ENCODE data around the gene SPDYE1. TPM values are rescaled to one million over a fixed set of nuclear protein-coding genes. Genes with fewer than 3 reads are reported as not detected.
"Not testable (repeated sequence)": the region's sequence is repeated elsewhere in the genome, so short reads cannot be mapped to it uniquely, and the experiment has no call there.

SPDYE1 gene
- total RNA-seq, 2 experiments from 2014 or later: not detected

DNA sequence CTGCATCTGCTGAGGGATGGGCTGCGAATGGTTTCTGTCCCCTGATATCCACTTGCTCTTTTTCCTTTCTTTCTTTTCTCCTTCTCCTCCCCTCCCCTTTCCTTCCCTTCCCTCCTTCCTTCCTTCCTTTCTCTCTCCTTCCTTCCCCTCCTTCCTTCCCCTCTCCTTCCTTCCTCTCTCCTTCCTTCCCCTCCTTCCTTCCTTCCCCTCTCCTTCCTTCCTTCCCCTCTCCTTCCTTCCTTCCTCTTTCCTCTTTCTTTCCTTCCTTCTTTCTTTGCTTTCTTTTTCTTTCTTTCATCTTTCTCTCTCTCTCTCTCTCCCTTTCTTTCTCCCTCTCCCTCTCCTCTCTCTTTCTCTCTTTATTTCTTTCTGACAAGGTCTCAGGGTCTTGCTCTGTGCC is 20.2 kb upstream of the SPDYE1 start:
- ChIA-PET CTCF (no interaction called here), POLR2A (no interaction called here)
- no peaks in the 10 kb centered on the region for H3K27me3 Mint-ChIP-seq
- H3K4me1 Mint-ChIP-seq (ENCODE audit: low read depth): no peaks in the 10 kb centered on the region
- H3K4me3 Mint-ChIP-seq: no peak overlapping the region
- DNase-seq: no peak
- intact Hi-C loops (cut with micrococcal nuclease): no loop called here
- no peak overlapping the region for H3K27ac Mint-ChIP-seq
- no peaks in the 10 kb centered on the region for H3K36me3 Mint-ChIP-seq
- no peaks in the 10 kb centered on the region for H3K9me3 Mint-ChIP-seq

DNA sequence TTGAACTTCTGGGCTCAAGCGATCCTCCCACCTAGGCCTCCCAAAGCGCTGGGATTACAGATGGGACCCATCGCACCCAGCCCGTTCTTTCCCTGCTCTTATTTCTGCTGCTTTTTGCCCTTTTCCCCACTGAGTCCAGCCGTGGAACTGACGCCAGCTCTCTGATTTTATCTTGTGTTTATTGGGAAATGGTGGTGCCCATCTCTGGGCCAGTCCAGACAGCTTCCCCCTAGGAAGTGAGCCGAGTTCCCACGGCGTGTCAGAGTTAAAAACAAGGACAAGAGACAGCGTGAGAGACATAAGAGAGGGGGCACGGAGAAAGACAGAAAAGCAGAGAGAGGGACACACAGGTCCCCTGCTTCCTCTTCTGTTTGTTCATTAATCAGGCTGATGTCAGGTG is 19.6 kb upstream of the SPDYE1 start:
- intact Hi-C loops (cut with micrococcal nuclease); CTCF ChIA-PET: not testable (repeated sequence)

DNA sequence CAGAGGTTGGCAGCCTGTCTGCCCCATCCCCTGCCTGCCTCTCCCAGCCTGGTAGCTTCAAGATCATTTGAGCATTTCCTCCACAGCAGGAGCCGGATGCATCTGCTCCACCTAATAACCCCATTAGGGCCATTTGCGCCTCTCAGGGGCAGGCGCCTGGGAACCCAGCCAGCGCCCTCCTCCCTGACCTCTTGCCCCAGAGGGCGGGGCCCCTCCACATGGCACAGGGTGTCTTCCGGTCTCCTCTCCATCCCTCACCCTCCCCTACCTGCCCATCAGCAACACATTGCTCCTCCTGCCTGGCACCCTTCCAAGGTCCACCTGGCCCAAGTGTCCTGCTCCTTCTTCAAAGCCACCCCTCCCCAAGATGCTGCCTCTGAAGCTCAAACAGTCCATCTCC is 14.8 kb upstream of the SPDYE1 start:
- H3K36me3 Mint-ChIP-seq; H3K27me3 Mint-ChIP-seq; H3K27ac Mint-ChIP-seq; intact Hi-C loops (cut with micrococcal nuclease); H3K9me3 Mint-ChIP-seq; POLR2A ChIA-PET; CTCF ChIA-PET; H3K4me3 Mint-ChIP-seq; DNase-seq; H3K4me1 Mint-ChIP-seq (ENCODE audit: low read depth): not testable (repeated sequence)

More for the DNA sequence above, 19.6 kb upstream of the SPDYE1 start:
- H3K4me1 Mint-ChIP-seq (ENCODE audit: low read depth); H3K36me3 Mint-ChIP-seq; POLR2A ChIA-PET; H3K9me3 Mint-ChIP-seq; DNase-seq; H3K4me3 Mint-ChIP-seq; H3K27ac Mint-ChIP-seq; H3K27me3 Mint-ChIP-seq: not testable (repeated sequence)

DNA sequence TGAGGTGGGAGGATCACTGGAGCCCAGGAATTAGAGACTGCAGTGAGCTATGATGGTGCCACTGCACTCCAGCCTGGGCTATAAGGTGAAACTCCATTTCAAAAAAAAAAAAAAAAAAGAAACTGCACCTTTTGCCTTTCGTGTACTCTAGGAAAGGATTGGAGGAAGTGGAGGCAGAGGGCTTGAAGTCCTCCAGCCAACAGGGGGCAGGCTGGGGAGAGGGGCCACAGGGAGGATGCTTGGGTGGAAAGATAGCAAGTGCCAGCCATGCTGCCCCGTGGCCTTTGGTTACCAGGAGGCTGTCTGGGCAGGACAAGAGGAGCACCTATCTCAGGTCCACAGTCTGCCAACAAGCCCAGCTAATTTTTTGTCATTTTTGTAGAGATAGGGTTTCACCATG is 14.0 kb upstream of the SPDYE1 start:
- H3K9me3 Mint-ChIP-seq; CTCF ChIA-PET; H3K27ac Mint-ChIP-seq; H3K4me1 Mint-ChIP-seq (ENCODE audit: low read depth); H3K27me3 Mint-ChIP-seq; POLR2A ChIA-PET; H3K4me3 Mint-ChIP-seq; H3K36me3 Mint-ChIP-seq; intact Hi-C loops (cut with micrococcal nuclease): not testable (repeated sequence)
- peak; percentile 12 for DNase-seq

DNA sequence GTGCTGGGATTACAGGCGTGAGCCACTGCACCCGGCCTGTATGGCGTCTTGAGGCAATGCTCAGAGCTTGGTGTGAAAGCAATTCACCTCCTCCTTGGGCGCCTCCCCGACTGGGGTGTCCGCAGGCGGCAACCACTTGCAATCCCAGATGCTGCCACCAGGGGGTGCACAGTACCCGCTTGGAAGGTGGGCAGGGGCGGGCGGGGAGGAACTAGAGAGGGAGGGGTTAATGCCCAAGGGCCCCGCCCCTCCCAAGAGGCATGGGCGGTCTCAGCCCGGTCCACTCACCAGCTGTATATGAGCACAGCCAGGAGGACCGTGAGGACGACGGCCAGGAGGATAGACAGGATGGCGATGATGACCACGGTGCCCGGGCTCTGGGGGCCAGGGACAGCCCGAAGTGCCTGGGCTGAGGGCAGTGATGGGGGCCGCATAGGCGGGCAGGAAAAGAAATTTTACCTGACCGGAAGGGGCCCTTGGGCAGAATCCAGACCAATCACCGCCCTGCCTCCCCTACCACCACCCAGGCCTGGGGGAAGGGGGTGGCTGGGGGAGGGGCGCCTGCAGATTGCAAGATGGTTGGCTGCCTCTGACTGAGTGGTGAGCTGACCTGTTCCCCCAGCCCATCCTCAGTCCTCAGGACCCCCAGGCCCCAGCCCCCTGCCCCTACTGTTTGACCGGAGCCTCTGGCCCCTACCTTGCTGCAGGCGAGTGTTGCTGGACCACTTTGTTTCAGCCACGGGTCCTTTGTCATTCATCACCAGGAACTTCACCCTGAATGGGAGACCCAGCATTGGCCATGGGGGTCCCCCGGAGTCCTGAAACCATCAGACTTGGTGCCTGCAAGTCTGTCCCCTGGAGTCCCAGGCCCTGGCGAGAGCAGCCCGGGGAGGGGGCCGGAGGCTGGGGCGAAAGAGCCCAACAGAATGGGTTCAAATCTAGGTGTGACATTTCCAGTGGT is 11.5 kb upstream of the SPDYE1 start:
- CTCF ChIA-PET; H3K27me3 Mint-ChIP-seq; H3K9me3 Mint-ChIP-seq; H3K36me3 Mint-ChIP-seq; POLR2A ChIA-PET; H3K4me1 Mint-ChIP-seq (ENCODE audit: low read depth); H3K4me3 Mint-ChIP-seq; intact Hi-C loops (cut with micrococcal nuclease): not testable (repeated sequence)
- DNase-seq: peak; percentile 91
- peak overlapping the region; percentile 38 for H3K27ac Mint-ChIP-seq

DNA sequence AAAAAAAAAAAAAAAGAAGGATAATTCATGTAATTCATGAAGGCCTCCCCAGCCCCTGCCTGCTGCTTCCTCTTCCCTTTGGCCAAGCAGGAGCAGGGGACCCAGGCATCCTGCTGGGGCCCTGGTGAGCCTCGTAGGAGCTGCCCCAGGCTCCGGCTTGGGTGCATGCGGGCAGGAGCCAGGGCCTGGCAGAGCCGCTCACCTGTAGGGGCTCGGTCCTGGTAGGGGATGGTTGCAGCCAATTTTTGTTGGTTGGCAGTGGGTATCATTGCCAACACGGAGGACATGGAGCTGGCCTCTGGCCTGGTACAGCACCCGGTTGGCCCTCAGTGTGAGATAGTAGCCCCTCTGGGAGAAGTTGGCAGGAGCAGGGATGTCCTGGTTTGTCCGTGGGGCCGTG is 10.2 kb upstream of the SPDYE1 start:
- H3K27ac Mint-ChIP-seq; intact Hi-C loops (cut with micrococcal nuclease); H3K9me3 Mint-ChIP-seq; H3K4me3 Mint-ChIP-seq; H3K4me1 Mint-ChIP-seq (ENCODE audit: low read depth); POLR2A ChIA-PET; H3K27me3 Mint-ChIP-seq; DNase-seq; H3K36me3 Mint-ChIP-seq; CTCF ChIA-PET: not testable (repeated sequence)

DNA sequence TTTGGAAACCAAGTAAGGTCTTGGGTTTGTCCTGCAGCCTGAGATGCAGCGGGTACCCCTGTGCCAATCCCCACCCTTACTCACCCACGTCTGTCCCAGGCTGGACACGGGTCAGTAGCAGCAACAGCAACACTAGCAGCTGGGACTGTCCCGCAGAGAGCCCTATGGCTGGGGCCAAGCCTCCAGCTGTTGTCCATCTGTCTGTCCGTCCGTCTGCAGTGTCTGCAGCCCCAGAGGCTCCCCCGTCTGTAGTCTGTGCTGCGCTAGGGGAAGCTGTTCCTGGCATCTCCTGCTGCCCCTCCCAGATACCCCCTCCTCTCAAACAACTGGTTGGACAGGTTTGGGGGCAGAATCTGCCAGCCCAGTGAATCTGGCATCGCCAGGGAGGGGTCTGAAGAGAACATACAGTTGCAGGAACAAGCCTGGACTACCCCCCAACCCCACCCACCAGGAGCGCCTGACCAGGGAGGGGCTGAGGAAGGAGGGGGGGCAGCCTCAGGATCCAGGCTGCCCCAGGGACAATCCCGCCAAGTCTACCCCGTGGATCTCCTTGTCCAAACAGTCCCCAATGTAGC is 7.6 kb upstream of the SPDYE1 start:
- H3K27ac Mint-ChIP-seq; H3K27me3 Mint-ChIP-seq; DNase-seq; H3K36me3 Mint-ChIP-seq; POLR2A ChIA-PET; H3K9me3 Mint-ChIP-seq; H3K4me3 Mint-ChIP-seq; intact Hi-C loops (cut with micrococcal nuclease); CTCF ChIA-PET; H3K4me1 Mint-ChIP-seq (ENCODE audit: low read depth): not testable (repeated sequence)

DNA sequence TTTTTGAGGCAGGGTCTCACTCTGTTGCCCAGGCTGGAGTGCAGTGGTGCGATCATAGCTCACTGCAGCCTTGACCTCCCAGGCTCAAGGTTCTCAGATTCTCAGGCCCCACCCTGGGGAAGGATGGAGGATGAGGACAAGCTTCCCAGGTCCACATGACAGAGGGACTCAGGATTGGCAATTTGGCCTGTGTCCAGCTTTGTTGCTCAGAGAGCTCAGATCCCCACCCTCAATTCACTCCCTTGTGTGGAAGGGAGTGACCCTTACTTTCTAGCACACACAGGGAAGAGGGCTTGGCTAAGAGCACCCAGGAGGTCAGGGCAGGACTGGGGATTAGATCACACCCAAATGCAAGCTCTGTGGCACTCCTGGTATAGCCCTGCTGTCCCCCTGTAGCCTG is 6.9 kb upstream of the SPDYE1 start:
- H3K27ac Mint-ChIP-seq; intact Hi-C loops (cut with micrococcal nuclease); H3K4me3 Mint-ChIP-seq; POLR2A ChIA-PET; CTCF ChIA-PET; H3K36me3 Mint-ChIP-seq; H3K9me3 Mint-ChIP-seq; H3K27me3 Mint-ChIP-seq; DNase-seq; H3K4me1 Mint-ChIP-seq (ENCODE audit: low read depth): not testable (repeated sequence)

DNA sequence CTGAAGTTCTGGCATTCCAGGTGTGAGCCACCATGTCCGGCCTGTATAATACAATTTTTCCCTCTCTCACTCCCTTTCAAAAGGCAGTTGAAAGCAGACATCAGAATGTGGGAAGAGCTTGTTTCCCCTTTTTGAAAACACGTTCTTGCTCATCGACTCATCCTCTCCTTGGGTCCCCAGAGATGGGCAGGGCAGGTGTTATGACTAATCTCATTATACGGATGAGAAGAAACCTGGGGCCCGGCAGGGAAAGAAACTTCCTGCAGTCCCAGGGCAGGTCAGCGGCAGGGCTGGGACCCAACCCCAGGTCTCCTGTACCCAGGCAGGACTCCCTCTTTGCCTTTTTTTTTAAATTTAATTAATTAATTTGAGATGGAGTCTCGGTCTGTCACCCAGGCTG is 4.8 kb upstream of the SPDYE1 start:
- not testable (repeated sequence) for H3K4me1 Mint-ChIP-seq (ENCODE audit: low read depth)

DNA sequence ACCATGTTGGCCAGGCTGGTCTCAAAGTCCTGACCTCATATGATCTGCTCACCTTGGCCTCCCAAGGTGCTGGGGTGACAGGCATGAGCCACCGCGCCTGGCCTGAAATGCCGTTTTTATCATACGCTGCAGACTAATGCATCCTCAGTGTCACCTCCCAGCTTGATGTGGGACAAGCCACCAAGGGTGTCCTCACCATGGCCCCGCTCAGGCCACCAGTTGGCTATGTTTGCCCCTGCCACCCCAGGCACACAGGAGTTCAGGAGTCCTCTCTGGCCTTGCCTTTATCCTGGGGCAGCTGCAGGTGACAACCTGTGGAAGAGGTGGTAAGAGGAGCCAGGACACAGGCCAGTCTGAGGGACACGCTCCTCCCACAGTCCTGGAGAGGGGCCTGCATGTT is 3.0 kb upstream of the SPDYE1 start:
- CTCF ChIA-PET; H3K36me3 Mint-ChIP-seq; intact Hi-C loops (cut with micrococcal nuclease); H3K9me3 Mint-ChIP-seq; H3K27ac Mint-ChIP-seq; H3K4me3 Mint-ChIP-seq; POLR2A ChIA-PET; H3K27me3 Mint-ChIP-seq; H3K4me1 Mint-ChIP-seq (ENCODE audit: low read depth); DNase-seq: not testable (repeated sequence)

More for the DNA sequence above, 4.8 kb upstream of the SPDYE1 start:
- intact Hi-C loops (cut with micrococcal nuclease); POLR2A ChIA-PET; H3K36me3 Mint-ChIP-seq; H3K4me3 Mint-ChIP-seq; H3K9me3 Mint-ChIP-seq; H3K27me3 Mint-ChIP-seq; H3K27ac Mint-ChIP-seq; CTCF ChIA-PET: not testable (repeated sequence)
- peak; percentile 24 for DNase-seq

DNA sequence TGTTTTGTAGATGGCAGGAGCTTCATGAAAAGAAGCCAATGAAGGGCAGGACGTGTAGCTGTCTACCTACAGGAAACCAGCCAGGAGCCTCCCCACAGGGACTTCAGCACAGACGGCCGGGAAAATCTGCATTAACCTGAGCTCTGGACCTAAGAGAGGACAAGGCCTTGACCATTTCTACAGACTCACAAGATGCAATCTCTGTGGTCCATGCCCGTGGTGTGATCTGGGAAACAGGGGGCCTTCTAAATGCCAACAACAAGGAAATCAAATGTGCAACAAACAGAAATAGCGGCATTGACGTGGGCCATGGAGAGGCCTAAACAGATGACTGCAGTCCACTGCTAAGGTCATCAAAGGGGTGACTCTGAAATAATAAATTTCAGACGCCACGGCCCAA is 14.4 kb downstream of the SPDYE1 start:
- POLR2A ChIA-PET; H3K9me3 Mint-ChIP-seq; H3K27me3 Mint-ChIP-seq; H3K4me1 Mint-ChIP-seq (ENCODE audit: low read depth); H3K36me3 Mint-ChIP-seq; intact Hi-C loops (cut with micrococcal nuclease); DNase-seq; H3K27ac Mint-ChIP-seq; CTCF ChIA-PET; H3K4me3 Mint-ChIP-seq: not testable (repeated sequence)

DNA sequence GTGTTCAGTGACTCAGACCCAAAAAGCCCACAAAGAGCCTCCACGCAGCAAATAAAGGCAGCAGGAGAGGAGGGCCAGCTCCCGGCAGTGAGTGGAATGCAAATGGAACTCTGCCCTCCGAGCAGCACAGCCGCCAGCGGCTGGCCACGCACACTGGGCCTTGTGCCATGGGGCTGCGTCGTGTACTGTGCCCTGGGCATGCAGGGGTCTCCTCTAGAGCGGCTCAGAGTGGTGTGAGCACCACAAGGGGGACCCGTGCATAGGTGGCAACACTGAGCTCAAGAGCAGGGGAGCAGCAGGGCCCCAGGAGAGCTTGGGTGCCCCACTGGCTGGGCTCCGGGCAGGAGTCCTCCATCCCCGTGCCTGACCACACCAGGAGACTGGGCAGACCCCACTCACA is 17.4 kb downstream of the SPDYE1 start:
- DNase-seq: not testable (repeated sequence)

More for the DNA sequence above, 17.4 kb downstream of the SPDYE1 start:
- H3K27me3 Mint-ChIP-seq; H3K4me3 Mint-ChIP-seq; H3K27ac Mint-ChIP-seq; POLR2A ChIA-PET; H3K36me3 Mint-ChIP-seq; H3K9me3 Mint-ChIP-seq; intact Hi-C loops (cut with micrococcal nuclease); CTCF ChIA-PET; H3K4me1 Mint-ChIP-seq (ENCODE audit: low read depth): not testable (repeated sequence)
